Body of pancreas (tissue), 4 donors: ENCODE measurements around the gene ENTPD7. TPM values are rescaled to one million over a fixed set of nuclear protein-coding genes. Genes with fewer than 3 reads are reported as not detected.

Source experiments
- ATAC-seq: fragments of 150-250 bp; one replicate; pipeline ENCODE4 v1.9.1; 2016
- DNase-seq, 4 donors: peaks; one replicate each; pipeline ENCODE4 v3.0.0-alpha.2; 2019
- H3K27ac ChIP-seq, 4 donors: fragments of 200-600 bp; sonication (generic); 1 replicate in 3 of 4; 2 replicates in 1 of 4; pipeline versions ENCODE4 v1.5.1 to v1.6.1; 2016 to 2019; ENCODE audit warnings: mild to moderate bottlenecking in 1 of 4, mixed read lengths in 1 of 4, moderate library complexity in 1 of 4
- H3K27me3 ChIP-seq, 2 donors: fragments of 200-600 bp; sonication (generic); one replicate each; pipeline ENCODE4 v1.6.0; 2016; ENCODE audit warnings: mild to moderate bottlenecking in 1 of 2
- H3K36me3 ChIP-seq, 2 donors: fragments of 200-600 bp; sonication (generic); replicated peaks in 1 of 2; 2 replicates each; pipeline ENCODE4 v1.5.1; 2016; ENCODE audit warnings: low read depth in 2 of 2; ENCODE audit not compliant: insufficient read depth in 1 of 2
- H3K4me1 ChIP-seq: fragments of 200-600 bp; sonication (generic); one replicate; pipeline ENCODE4 v1.6.0; 2016
- H3K4me3 ChIP-seq, 2 donors: fragments of 200-600 bp; sonication (generic); 1 replicate in 1 of 2; 2 replicates in 1 of 2; pipeline ENCODE4 v1.5.1; 2016 to 2019
- H3K9me3 ChIP-seq, 3 donors: fragments of 200-600 bp; sonication (generic); 1 replicate in 2 of 3; 2 replicates in 1 of 3; pipeline ENCODE4 v1.5.1; 2016
- CTCF ChIP-seq, 7 experiments: fragments of 450-650 bp in 4 of 7; fragments of 200-600 bp in 3 of 7; sonication (generic) in 3 of 7; IDR thresholded peaks; one replicate each; pipeline ENCODE4 v1.5.1; 2016 to 2019; ENCODE audit warnings: antibody characterized with exemption in 7 of 7
- POLR2A ChIP-seq, 3 donors: fragments of 450-650 bp; IDR thresholded peaks; one replicate each; pipeline ENCODE4 v1.6.1; 2016; ENCODE audit warnings: antibody characterized with exemption in 3 of 3, mild to moderate bottlenecking in 2 of 3
- WGBS, 2 donors: methylation state at CpG; one replicate each; pipeline ENCODE4 v1.1.5; 2017; 5-methylcytosine and 5-hydroxymethylcytosine counted together
- intact Hi-C: fragments of 100-400 bp; cut with DNase I; formaldehyde crosslinking; loops from one replicate; pipeline ENCODE4 v1.15.1; 2023
- total RNA-seq, 2 donors: library from RNA; depleted of rRNA; stranded (reverse); fragments of >200 nt; gene quantifications; one replicate each; pipeline ENCODE4 v1.1.0, GENCODE V29; 2016

The ENTPD7 gene
- total RNA-seq, 2 donors from 2014 or later, result 9.3 to 17.1 TPM

DNA sequence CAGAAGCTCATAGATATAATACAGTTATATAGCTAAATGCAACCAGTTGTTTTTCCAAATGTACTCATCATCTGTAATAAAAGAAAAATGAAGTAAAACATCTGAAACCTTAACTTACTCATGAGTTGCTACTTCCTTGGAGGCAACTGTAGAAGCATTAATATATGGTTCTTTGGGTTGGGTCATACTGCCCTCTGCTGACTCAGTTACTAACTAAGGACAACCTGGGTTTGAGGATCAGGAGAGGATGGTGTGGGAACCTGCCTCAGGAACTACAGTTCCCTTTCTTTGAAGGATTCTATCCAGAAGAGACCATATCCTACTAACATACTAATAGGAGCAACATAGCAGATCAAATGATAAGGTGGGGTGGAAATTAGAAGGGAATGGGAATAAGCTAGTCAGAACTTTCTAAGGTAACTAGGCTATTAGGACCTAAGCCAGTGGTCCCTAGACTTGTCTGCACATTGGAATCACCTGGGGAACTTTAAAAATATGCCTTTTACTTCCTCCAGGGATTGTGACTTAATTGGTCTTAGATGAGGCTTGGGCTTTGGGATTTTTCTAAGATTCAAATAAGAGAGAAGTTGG lies 51.9 kb downstream of the ENTPD7 start:
- H3K27ac ChIP-seq, result no peak overlapping the region
- DNase-seq, result peak; percentile 20 to 45 (median 27)
- no peaks in the 10 kb centered on the region for H3K4me1 ChIP-seq
- intact Hi-C loops, result loop anchor here (10.0 kb wide), 1 partner anchor 266 kb away; no protein-coding TSS in a partner anchor
- ATAC-seq, result peak; percentile 63
- no peak overlapping the region for H3K4me3 ChIP-seq
- H3K9me3 ChIP-seq, result no peaks in the 10 kb centered on the region
- H3K27me3 ChIP-seq, result no peaks in the 10 kb centered on the region
- peaks cover 0 to 7% of the 10 kb centered on the region in 2 donors for H3K36me3 ChIP-seq
- no peak for TF ChIP-seq POLR2A (IDR thresholded peaks at IDR 0.05)
- peak in 6 of 7 experiments; percentile 24 to 48 (median 43) for TF ChIP-seq CTCF (IDR thresholded peaks at IDR 0.05)

DNA sequence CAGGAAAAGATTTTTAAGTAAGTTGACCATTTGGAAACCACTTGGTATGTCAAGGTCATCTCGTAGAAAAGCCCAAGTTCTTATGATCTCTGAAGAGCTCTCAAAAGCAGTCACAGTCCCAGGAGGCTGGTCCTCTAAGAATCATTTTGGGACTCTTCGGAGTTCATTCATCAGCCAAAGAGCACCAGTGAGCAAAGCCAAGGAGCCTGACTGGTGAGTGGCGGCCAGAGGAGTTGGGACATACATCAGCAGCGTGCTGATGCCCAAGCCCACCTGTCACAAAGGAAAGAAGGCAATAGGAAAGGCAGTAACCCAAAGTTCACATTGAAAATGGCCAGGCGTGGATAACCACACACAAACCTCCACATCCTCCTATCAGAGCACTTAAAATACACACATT lies 55.1 kb downstream of the ENTPD7 start:
- no peak for DNase-seq
- no peak for TF ChIP-seq CTCF (IDR thresholded peaks at IDR 0.05)
- no peak for TF ChIP-seq POLR2A (IDR thresholded peaks at IDR 0.05)
- no peaks in the 10 kb centered on the region for H3K4me1 ChIP-seq
- intact Hi-C loops, result loop anchor here (10.0 kb wide), 1 partner anchor 270 kb away; no protein-coding TSS in a partner anchor
- peaks cover 6 to 21% of the 10 kb centered on the region in 2 donors for H3K36me3 ChIP-seq
- ATAC-seq, result no peak
- no peaks in the 10 kb centered on the region for H3K9me3 ChIP-seq
- no peak overlapping the region for H3K27ac ChIP-seq
- H3K27me3 ChIP-seq, result no peaks in the 10 kb centered on the region
- H3K4me3 ChIP-seq, result no peak overlapping the region
- WGBS, 2 donors, result 81 to 84% methylated on average over 5 of the region's 5 CpGs

DNA sequence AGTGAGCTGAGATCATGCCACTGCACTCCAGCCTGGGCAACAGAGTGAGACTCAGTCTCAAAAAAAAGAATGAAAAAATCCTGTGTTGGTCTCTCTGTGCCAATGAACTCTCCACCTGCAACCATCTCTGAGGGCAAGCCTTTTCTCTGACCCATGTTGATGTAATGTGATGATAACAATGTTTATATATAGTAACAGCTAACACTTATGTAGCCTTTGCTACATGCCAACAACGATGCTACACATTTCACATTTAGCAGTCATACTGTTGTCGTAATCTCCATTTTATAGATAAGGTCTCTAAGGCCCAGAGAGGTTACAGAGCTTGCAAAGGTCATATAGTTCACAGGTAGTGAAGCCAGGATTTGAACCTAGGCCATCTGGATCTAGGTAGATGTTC lies 61.1 kb downstream of the ENTPD7 start:
- no peak for ATAC-seq

GRCh38 chr10:99730026-99730425 lies 70.7 kb downstream of the ENTPD7 start:
- Histone ChIP-seq H3K4me1 (peaks cover 20% of the 10 kb centered on the region), H3K4me3 (no peak overlapping the region), H3K27ac (no peak overlapping the region), H3K27me3 (no peaks in the 10 kb centered on the region), H3K9me3 (no peaks in the 10 kb centered on the region), H3K36me3 (peaks cover 0 to 5% of the 10 kb centered on the region in 2 donors)
- WGBS, 2 donors, result 75 to 84% methylated on average over 1 of the region's 1 CpG
- no peak for ATAC-seq
- intact Hi-C loops, result no loop called here
- DNase-seq, result no peak
- TF ChIP-seq CTCF (IDR thresholded peaks at IDR 0.05), result no peak
- TF ChIP-seq POLR2A (IDR thresholded peaks at IDR 0.05), result no peak

More for the DNA sequence above, 61.1 kb downstream of the ENTPD7 start:
- 57 to 64% methylated on average over 2 of the region's 2 CpGs for WGBS, 2 donors
- intact Hi-C loops, result no loop called here
- peaks cover 6 to 24% of the 10 kb centered on the region in 2 donors for H3K36me3 ChIP-seq
- no peak for DNase-seq
- no peaks in the 10 kb centered on the region for H3K4me1 ChIP-seq
- no peak for TF ChIP-seq POLR2A (IDR thresholded peaks at IDR 0.05)
- TF ChIP-seq CTCF (IDR thresholded peaks at IDR 0.05), result no peak
- H3K27me3 ChIP-seq, result no peaks in the 10 kb centered on the region
- H3K9me3 ChIP-seq, result no peaks in the 10 kb centered on the region
- H3K27ac ChIP-seq, result no peak overlapping the region
- H3K4me3 ChIP-seq, result no peak overlapping the region
